IPS-NIHi7 (cell line): ENCODE data around the gene KPNA4.

Experiments used
- DNase-seq: peaks from one replicate; pipeline ENCODE4 v3.0.0; 2012; ENCODE audit warnings: mixed read lengths; ENCODE audit errors: extremely low spot score

The KPNA4 gene

DNA sequence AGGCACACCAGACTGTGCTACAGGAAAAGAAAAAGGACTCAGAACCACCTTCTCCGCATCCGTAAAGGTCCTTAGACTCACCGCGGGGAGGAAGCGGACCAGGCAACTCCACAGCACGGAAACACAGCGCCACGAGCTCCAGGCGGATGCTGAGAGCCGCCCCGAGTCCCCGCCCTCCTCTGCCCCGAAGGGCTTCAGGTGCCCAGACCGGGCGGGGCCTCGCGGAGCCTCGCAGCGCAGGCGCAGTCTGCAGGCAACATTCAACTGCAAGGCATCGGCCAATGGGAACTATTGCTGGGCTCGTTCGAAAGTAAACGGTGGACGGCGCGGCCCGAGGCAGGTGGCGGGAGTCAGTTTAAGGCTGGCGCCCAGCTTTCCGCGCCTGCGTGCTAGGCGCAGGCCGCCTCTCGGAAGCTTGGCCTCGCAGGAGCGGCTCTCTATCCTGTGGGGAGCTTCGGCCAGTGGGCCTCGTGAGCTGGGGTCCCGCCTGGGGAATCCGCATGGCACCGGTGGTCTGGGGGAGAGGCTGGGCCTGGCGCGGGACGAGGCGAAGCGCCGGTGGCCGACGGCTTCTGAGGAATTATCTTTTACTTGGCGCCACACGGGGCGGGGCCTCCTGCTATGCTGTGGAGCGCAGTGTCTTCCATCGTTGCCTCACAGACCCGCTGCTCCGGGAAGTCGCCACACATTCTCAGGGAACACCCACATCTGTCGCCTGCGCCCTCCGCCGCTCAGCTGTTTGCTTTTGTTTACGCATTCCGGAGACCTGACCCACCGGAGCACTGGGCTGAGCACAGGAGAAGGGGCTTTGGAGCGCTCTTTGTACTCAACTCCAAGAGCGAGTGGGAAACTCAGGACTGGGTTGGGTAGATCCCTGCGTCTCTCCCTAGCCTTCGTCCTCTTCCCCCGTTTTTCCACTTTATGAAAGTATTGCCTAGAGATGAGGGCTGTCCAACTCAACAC lies 115.5 kb downstream of the KPNA4 start, which contains the start of gene TRIM59:
Gene TRIM59, minus strand, starts transcription at position 151 of the 963 bp plus-strand sequence. CDS start 10,603 bp downstream, outside the sequence.
- peak; percentile 98 for DNase-seq

DNA sequence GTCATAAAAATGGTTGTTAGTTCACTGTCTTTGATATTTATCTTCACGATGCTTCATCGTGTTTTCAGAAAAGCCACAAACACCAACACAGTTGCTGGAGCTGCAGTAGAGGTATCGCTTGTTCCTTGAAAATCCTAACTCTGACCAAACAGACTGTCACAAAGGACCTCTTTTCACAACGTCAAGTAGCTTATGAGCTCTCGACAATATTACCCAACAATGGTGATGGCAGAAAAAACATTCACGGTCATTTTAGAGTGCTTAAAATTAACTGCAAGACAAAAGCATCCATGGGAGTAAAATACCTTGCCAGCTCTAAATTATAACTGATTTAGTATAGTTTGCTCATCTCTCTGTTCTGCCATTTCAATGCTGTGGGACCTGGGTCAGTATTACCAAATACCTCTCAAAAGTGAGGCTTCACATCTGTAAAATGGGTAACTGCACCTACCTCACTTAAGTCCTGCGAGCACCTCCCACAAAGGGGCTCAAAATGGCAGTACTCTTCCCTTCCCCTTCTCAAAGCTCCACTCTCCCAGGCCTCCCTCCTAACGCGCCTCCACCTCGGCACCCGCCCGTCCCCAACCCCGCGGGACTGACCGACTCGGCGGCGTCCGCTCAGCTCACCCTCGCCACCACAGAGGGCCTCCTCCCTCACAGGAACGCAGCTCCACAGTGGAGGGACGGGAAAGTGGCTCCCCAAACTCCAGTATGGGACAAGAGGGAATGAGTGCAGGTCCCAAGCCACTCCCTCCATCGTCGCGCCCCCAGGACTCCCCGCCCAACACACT lies 116.3 kb downstream of the KPNA4 start:
- DNase-seq: no peak

DNA sequence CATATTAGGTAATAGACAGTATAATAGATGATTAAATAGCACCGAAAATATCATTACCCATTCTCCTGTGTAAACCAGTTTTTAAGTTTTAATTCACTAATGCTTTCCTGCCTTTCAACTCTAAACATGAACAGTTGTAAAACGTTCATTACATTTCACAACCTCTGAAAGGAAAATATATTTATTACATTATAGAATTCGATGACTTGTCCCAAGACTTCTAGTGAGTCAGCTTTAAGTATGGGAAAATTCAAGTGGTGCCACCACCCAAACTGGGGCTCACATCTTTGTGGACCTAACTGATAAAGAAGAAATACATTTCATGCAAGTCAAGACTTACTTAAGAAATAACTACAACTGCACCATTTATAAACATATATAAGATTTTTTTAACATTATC lies 117.8 kb downstream of the KPNA4 start:
- DNase-seq: no peak

DNA sequence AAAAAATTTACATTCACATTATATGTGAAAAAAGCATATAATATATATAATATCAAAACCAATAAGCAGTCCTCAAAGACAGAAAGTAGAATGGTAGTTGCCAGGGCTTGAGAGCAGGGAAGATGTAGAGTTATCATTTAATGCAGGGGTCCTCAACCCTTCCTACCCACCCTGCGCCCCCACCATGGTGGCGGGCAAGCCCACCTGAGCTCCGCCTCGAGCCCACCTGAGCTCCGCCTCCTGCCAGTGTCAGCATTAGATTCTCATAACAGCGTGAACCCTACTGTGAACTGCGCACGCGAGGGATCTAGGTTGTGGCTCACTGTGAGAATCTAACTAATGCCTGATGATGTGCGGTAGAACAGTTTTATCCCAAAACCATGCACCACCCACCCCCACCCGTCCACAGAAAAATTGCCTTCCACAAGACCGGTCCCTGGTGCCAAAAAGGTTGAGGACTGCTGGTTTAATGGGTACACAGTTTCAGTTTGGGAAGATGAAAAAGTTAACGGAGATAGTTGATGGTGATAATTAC lies 118.8 kb downstream of the KPNA4 start:
- DNase-seq: no peak

DNA sequence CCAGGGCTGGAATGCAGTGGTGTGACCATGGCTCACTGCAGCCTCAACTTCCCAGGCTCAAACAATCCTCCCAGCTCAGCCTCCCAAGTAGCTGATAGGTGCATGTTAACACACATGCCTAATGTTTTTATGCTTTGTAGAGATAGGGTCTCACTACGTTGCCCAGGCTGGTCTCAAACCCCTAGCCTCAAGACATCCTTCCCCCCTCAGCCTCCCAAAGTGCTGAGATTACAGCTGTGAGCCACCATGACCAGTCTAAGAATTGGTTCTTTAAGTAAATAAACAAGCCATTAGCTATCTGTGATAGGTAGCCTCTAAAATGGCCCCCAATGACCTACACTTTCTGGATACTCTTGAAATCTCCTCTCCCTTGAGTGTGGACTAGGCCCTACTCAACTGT lies 119.5 kb downstream of the KPNA4 start:
- no peak for DNase-seq
